Measurements from ENCODE around the gene TM9SF4. TPM values are rescaled to one million over a fixed set of nuclear protein-coding genes. Genes with fewer than 3 reads are reported as not detected.

TM9SF4 gene
- total and polyA plus RNA-seq, 2 experiments from 2014 or later = 38.6 to 41.3 TPM

- DNase-seq = no peak
- TF ChIP-seq EZH2 (IDR thresholded peaks at IDR 0.05; ENCODE audit: insufficient read depth, poor library complexity, severe bottlenecking) (no peak), EZH2phosphoT487 (IDR thresholded peaks at IDR 0.05; ENCODE audit: insufficient read depth, low read depth) (no peak)
- Histone ChIP-seq H3K9me2 (ENCODE audit: insufficient read depth) (no peaks in the 10 kb centered on the region), H2AFZ (no peak overlapping the region), H3K4me1 (ENCODE audit: insufficient read depth) (no peaks in the 10 kb centered on the region), H3K9ac (no peak overlapping the region), H3K9me3 (ENCODE audit: low read depth) (no peaks in the 10 kb centered on the region), H3K4me3 (no peak overlapping the region), H3F3A (ENCODE audit: insufficient read depth) (no peaks in the 10 kb centered on the region), H3K27ac (no peak overlapping the region), H3K36me3 (ENCODE audit: low read depth) (no peaks in the 10 kb centered on the region), H3K79me2 (ENCODE audit: insufficient read depth) (no peaks in the 10 kb centered on the region), H4K20me1 (ENCODE audit: insufficient read depth) (no peaks in the 10 kb centered on the region), H3K27me3 (replicated peaks; ENCODE audit: insufficient read depth) (peaks cover 63% of the 10 kb centered on the region), H3K4me2 (ENCODE audit: unreplicated experiment) (no peak overlapping the region)
- in situ Hi-C loops (cut with MboI) = no loop called here
- 48 to 54% methylated on average over 4 of the region's 4 CpGs for WGBS, 2 experiments (ENCODE audit: low coverage in 1 of 2, low lambda C conversion rate in 2 of 2, missing lambda C conversion rate in 2 of 2)
These were observed 32.3 kb upstream of the TM9SF4 start for GRCh38 chr20:32077190-32077589.

- Histone ChIP-seq H2AFZ (no peak overlapping the region), H3K4me1 (ENCODE audit: insufficient read depth) (no peaks in the 10 kb centered on the region), H3K79me2 (ENCODE audit: insufficient read depth) (no peaks in the 10 kb centered on the region), H3K36me3 (ENCODE audit: low read depth) (no peaks in the 10 kb centered on the region), H3K4me2 (ENCODE audit: unreplicated experiment) (no peak overlapping the region), H3F3A (ENCODE audit: insufficient read depth) (no peaks in the 10 kb centered on the region), H3K27me3 (replicated peaks; ENCODE audit: insufficient read depth) (peaks cover 70% of the 10 kb centered on the region), H3K4me3 (no peak overlapping the region), H3K9me3 (ENCODE audit: low read depth) (no peaks in the 10 kb centered on the region), H3K9ac (no peak overlapping the region), H4K20me1 (ENCODE audit: insufficient read depth) (no peaks in the 10 kb centered on the region), H3K9me2 (ENCODE audit: insufficient read depth) (no peaks in the 10 kb centered on the region), H3K27ac (no peak overlapping the region)
- TF ChIP-seq EZH2phosphoT487 (IDR thresholded peaks at IDR 0.05; ENCODE audit: insufficient read depth, low read depth) = no peak
- TF ChIP-seq EZH2 (IDR thresholded peaks at IDR 0.05; ENCODE audit: insufficient read depth, poor library complexity, severe bottlenecking) = no peak
- WGBS, 2 experiments (ENCODE audit: low coverage in 1 of 2, low lambda C conversion rate in 2 of 2, missing lambda C conversion rate in 2 of 2) = 81 to 97% methylated on average over 4 to 5 of the region's 5 CpGs
- no peak for DNase-seq
- in situ Hi-C loops (cut with MboI) = no loop called here
These were observed 31.2 kb upstream of the TM9SF4 start for GRCh38 chr20:32078322-32078721.

GRCh38 chr20:32078791-32079190 lies 30.7 kb upstream of the TM9SF4 start:
- Histone ChIP-seq H3K9me2 (ENCODE audit: insufficient read depth) (no peaks in the 10 kb centered on the region), H3K27me3 (replicated peaks; ENCODE audit: insufficient read depth) (peaks cover 73% of the 10 kb centered on the region), H3K79me2 (ENCODE audit: insufficient read depth) (no peaks in the 10 kb centered on the region), H3K4me3 (no peak overlapping the region), H3F3A (ENCODE audit: insufficient read depth) (no peaks in the 10 kb centered on the region), H3K36me3 (ENCODE audit: low read depth) (no peaks in the 10 kb centered on the region), H3K27ac (no peak overlapping the region), H4K20me1 (ENCODE audit: insufficient read depth) (no peaks in the 10 kb centered on the region), H3K4me2 (ENCODE audit: unreplicated experiment) (no peak overlapping the region), H3K9me3 (ENCODE audit: low read depth) (no peaks in the 10 kb centered on the region), H3K9ac (no peak overlapping the region), H3K4me1 (ENCODE audit: insufficient read depth) (no peaks in the 10 kb centered on the region), H2AFZ (no peak overlapping the region)
- DNase-seq = no peak
- no peak for TF ChIP-seq EZH2 (IDR thresholded peaks at IDR 0.05; ENCODE audit: insufficient read depth, poor library complexity, severe bottlenecking)
- TF ChIP-seq EZH2phosphoT487 (IDR thresholded peaks at IDR 0.05; ENCODE audit: insufficient read depth, low read depth) = no peak
- in situ Hi-C loops (cut with MboI) = no loop called here

- no peak overlapping the region for H3K9ac ChIP-seq
- no peaks in the 10 kb centered on the region for H3K4me1 ChIP-seq (ENCODE audit: insufficient read depth)
- in situ Hi-C loops (cut with MboI) = loop anchor here (10.0 kb wide), 1 partner anchor 225 kb away; no protein-coding TSS in a partner anchor
- H3K4me3 ChIP-seq = no peak overlapping the region
- H4K20me1 ChIP-seq (ENCODE audit: insufficient read depth) = no peaks in the 10 kb centered on the region
- H3K79me2 ChIP-seq (ENCODE audit: insufficient read depth) = no peaks in the 10 kb centered on the region
- no peak for TF ChIP-seq EZH2 (IDR thresholded peaks at IDR 0.05; ENCODE audit: insufficient read depth, poor library complexity, severe bottlenecking)
- TF ChIP-seq EZH2phosphoT487 (IDR thresholded peaks at IDR 0.05; ENCODE audit: insufficient read depth, low read depth) = no peak
- no peak overlapping the region for H3K4me2 ChIP-seq (ENCODE audit: unreplicated experiment)
- H3K9me3 ChIP-seq (ENCODE audit: low read depth) = no peaks in the 10 kb centered on the region
- peaks cover 64% of the 10 kb centered on the region for H3K27me3 ChIP-seq (replicated peaks; ENCODE audit: insufficient read depth)
- no peaks in the 10 kb centered on the region for H3K36me3 ChIP-seq (ENCODE audit: low read depth)
- WGBS, 2 experiments (ENCODE audit: low coverage in 1 of 2, low lambda C conversion rate in 2 of 2, missing lambda C conversion rate in 2 of 2) = 46 to 48% methylated on average over 8 of the region's 8 CpGs
- H2AFZ ChIP-seq = no peak overlapping the region
- H3K27ac ChIP-seq = no peak overlapping the region
- H3K9me2 ChIP-seq (ENCODE audit: insufficient read depth) = no peaks in the 10 kb centered on the region
- no peak for DNase-seq
- no peaks in the 10 kb centered on the region for H3F3A ChIP-seq (ENCODE audit: insufficient read depth)
These were observed 29.8 kb upstream of the TM9SF4 start for GRCh38 chr20:32079655-32080109.

GRCh38 chr20:32080783-32081182 lies 28.7 kb upstream of the TM9SF4 start:
- no peak for DNase-seq
- H4K20me1 ChIP-seq (ENCODE audit: insufficient read depth) = no peaks in the 10 kb centered on the region
- no peaks in the 10 kb centered on the region for H3K4me1 ChIP-seq (ENCODE audit: insufficient read depth)
- H3K36me3 ChIP-seq (ENCODE audit: low read depth) = no peaks in the 10 kb centered on the region
- WGBS, 2 experiments (ENCODE audit: low coverage in 1 of 2, low lambda C conversion rate in 2 of 2, missing lambda C conversion rate in 2 of 2) = 46 to 47% methylated on average over 3 of the region's 3 CpGs
- no peak overlapping the region for H3K9ac ChIP-seq
- H3K9me2 ChIP-seq (ENCODE audit: insufficient read depth) = no peaks in the 10 kb centered on the region
- in situ Hi-C loops (cut with MboI) = loop anchor here (10.0 kb wide), 1 partner anchor 226 kb away; no protein-coding TSS in a partner anchor
- H3K4me3 ChIP-seq = no peak overlapping the region
- H3K9me3 ChIP-seq (ENCODE audit: low read depth) = no peaks in the 10 kb centered on the region
- no peak overlapping the region for H3K4me2 ChIP-seq (ENCODE audit: unreplicated experiment)
- TF ChIP-seq EZH2phosphoT487 (IDR thresholded peaks at IDR 0.05; ENCODE audit: insufficient read depth, low read depth) = no peak
- TF ChIP-seq EZH2 (IDR thresholded peaks at IDR 0.05; ENCODE audit: insufficient read depth, poor library complexity, severe bottlenecking) = no peak
- peaks cover 62% of the 10 kb centered on the region for H3K27me3 ChIP-seq (replicated peaks; ENCODE audit: insufficient read depth)
- H3K27ac ChIP-seq = no peak overlapping the region
- no peaks in the 10 kb centered on the region for H3K79me2 ChIP-seq (ENCODE audit: insufficient read depth)
- H3F3A ChIP-seq (ENCODE audit: insufficient read depth) = no peaks in the 10 kb centered on the region
- no peak overlapping the region for H2AFZ ChIP-seq
